Measurements from ENCODE around the gene WNK1. TPM values are rescaled to one million over a fixed set of nuclear protein-coding genes. Genes with fewer than 3 reads are reported as not detected.
"Not testable (repeated sequence)": the region's sequence is repeated elsewhere in the genome, so short reads cannot be mapped to it uniquely, and the experiment has no call there.

The WNK1 gene
- total RNA-seq, 4 donors from 2014 or later = 222 to 407 (median 322) TPM

DNA sequence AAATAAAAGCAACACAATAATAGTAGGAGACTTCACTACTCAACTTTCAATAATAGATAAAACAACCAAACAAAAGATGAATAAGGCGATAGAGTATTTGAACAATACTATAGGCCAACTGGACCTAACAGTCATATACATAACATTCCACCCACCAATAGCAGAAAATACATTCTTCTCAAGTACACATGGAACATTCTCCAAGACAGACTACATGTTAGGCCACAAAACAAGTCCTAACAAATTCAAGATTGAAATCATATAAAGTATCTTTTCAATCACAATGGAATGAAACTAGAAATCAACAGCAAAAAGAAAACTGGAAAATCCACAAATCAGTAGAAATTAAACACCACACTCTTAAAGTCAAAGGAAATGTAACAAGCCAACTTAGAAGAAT, 168.3 kb downstream of the WNK1 start:
- DNase-seq (ENCODE audit: low spot score) (no peak), ATAC-seq (ENCODE audit: low FRiP score) (no peak)
- TF ChIP-seq, protein P1, sequence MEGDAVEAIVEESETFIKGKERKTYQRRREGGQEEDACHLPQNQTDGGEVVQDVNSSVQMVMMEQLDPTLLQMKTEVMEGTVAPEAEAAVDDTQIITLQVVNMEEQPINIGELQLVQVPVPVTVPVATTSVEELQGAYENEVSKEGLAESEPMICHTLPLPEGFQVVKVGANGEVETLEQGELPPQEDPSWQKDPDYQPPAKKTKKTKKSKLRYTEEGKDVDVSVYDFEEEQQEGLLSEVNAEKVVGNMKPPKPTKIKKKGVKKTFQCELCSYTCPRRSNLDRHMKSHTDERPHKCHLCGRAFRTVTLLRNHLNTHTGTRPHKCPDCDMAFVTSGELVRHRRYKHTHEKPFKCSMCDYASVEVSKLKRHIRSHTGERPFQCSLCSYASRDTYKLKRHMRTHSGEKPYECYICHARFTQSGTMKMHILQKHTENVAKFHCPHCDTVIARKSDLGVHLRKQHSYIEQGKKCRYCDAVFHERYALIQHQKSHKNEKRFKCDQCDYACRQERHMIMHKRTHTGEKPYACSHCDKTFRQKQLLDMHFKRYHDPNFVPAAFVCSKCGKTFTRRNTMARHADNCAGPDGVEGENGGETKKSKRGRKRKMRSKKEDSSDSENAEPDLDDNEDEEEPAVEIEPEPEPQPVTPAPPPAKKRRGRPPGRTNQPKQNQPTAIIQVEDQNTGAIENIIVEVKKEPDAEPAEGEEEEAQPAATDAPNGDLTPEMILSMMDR (IDR thresholded peaks at IDR 0.05) = no peak

DNA sequence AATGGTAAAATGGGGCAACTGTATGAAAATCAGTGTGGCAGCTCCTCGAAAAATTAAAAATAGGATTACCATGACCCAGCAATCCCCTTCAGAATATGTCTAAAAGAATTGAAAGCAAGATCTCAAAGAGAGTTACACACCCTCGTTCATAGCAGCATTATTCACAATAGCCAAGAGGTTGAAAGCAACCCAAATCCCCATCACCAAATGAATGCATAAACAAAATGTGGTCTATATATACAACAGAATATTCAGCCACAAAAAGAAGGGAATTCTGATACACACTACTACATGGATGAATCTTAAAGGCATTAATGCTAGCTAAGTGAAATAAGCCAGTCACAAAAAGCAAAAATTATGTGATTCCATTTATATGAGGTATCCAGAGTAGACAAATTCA, 169.9 kb downstream of the WNK1 start:
- TF ChIP-seq, protein P1 (IDR thresholded peaks at IDR 0.05) = no peak
- DNase-seq (ENCODE audit: low spot score) (no peak), ATAC-seq (ENCODE audit: low FRiP score) (no peak)

DNA sequence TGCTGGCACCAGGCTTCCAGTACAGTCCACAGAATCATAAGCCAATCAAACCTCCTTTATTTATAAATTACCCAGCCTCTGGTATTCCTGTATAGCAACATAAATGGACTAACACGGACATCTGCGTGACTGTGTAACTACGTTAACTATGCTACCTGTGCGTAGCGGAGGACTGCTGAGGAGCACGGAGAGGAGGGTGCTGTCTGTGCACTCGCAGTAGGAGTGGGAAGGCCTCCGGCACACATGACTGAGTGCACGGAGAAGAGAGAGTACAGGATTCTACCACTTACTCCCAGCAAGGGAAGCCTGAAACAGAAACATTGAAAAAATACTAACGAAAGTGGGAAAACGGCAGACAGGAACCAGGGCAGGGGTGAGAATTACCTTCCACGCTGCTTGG, 174.3 kb downstream of the WNK1 start:
- DNase-seq (ENCODE audit: low spot score) (no peak), ATAC-seq (ENCODE audit: low FRiP score) (no peak)
- TF ChIP-seq, protein P1 (IDR thresholded peaks at IDR 0.05) = no peak

DNA sequence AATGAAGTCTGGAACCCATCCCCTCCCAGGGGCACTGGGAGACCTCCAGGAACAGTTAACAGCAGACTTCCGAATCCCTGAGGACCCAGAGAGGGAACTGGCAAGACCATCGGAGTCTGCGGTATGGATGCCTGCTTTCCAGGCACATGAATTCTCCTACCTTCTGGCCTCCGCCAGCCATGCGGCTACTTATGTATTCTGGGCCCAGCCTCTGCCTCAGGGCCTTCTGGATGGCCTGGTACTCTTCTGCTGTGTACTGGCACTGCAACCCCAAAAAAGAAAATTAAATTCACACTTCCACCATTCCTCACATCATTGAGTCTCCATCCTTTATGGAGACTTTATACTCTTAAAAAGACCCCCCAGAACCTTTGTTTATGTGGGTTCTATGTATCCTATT, 178.7 kb downstream of the WNK1 start:
- no peak for DNase-seq (ENCODE audit: low spot score)
- TF ChIP-seq, protein P1 (IDR thresholded peaks at IDR 0.05) = no peak
- no peak for ATAC-seq (ENCODE audit: low FRiP score)

DNA sequence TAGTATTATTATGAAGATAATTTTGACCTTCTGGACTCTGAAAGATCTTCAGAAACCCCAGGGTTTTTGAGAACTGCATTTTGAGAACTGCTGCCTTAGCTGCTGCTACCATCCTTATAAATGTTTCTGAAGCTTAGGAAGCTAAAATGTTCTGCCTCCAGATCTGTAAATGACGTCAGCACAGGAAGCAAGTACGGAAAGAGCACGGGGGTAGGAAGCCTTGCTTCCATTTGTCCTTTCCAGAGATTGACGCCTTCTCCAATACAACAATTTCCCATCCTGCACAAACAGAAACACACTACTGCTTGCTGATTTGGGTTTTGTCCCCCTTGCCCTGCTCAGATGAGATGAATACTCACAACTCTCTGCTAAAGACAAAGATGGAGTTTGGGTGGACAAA, 179.2 kb downstream of the WNK1 start:
- no peak for DNase-seq (ENCODE audit: low spot score)
- ATAC-seq (ENCODE audit: low FRiP score) = no peak
- TF ChIP-seq, protein P1 (IDR thresholded peaks at IDR 0.05) = no peak

DNA sequence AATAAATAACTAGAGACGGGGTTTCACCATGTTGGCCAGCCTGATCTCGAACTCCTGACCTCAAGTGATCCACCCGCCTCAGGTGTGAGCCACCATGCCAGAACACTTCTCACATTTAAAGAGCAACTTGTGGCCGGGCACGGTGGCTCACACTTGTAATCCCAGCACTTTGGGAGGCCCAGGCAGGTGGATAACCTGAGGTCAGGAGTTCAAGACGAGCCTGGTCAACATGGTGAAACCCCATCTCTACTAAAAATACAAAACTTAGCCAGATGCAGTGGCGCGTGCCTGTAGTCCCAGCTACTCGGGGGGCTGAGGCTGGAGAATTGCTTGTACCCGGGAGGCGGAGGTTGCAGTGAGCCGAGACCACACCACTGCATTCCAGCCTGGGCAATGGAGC, 183.5 kb downstream of the WNK1 start:
- DNase-seq (ENCODE audit: low spot score); ATAC-seq (ENCODE audit: low FRiP score): not testable (repeated sequence)

DNA sequence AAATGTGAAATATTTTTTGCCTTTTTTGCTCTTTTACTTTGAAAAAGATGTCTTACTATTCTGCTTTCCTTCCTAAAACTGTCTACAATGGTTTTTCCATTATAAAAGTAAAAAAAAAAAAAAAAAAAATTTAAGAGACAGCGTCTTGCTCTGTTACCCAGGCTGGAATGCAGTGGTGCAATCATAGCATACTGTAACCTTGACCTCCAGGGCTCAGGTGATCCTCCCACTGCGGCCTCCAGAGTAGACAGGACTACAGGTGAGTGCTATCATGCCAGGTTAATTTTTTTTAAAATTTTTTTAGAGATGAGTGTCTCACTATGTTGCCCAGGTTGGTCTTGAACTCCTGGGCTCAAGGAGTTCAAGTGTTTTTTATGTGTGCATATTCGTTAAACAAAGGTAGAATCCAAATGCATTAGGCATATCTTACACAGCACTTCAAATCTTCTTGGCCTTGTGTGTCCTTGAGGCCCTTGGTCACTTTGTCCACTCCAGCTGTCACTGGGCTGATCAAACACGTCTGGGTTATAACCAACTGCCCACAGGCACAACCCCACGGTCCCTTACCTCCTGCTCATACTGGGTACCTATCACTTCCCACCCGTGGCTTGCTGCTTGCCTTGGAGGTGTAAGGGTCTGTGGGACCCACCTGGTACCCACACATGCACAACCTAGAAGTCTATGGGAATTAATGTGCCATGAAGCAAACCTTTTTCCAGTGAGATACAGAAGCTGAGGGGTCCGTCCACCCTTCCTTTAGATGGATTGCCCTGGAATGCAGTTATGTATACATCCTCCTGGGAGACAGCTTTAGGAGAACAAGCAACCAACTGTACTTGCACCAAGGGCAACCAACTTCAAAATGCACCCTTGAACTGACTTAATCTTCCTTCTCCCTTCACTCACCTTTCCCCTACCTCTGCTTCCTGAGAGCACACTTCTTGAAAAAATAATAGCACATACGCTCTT, 184.3 kb downstream of the WNK1 start:
- ATAC-seq (ENCODE audit: low FRiP score) (no peak), DNase-seq (ENCODE audit: low spot score) (no peak)
- TF ChIP-seq, protein P1 (IDR thresholded peaks at IDR 0.05) = no peak
